Stimulated activated CD4-positive, alpha-beta T cell treated with anti-CD3 and anti-CD28 coated beads, Interleukin-1b, Interleukin-23, amount 100 ng/mL, for 4 hours (primary cell): ENCODE measurements around the gene SORCS2.

Source experiments
- DNase-seq, 2 donors: peaks; one replicate each; pipeline ENCODE4 v3.0.0-alpha.2; 2020; ENCODE audit warnings: low read depth in 2 of 2

The SORCS2 gene

GRCh38 chr4:7790999-7791398 is 598.7 kb downstream of the SORCS2 start:
- no peak for DNase-seq
